Amniotic stem cell (primary cell): ENCODE measurements around the gene MSANTD2.
"Not testable (repeated sequence)": the region's sequence is repeated elsewhere in the genome, so short reads cannot be mapped to it uniquely, and the experiment has no call there.

Experiments
- DNase-seq: peaks from one replicate; lab custom pipeline; 2025; lab: John Stamatoyannopoulos, UW

Gene MSANTD2

DNA sequence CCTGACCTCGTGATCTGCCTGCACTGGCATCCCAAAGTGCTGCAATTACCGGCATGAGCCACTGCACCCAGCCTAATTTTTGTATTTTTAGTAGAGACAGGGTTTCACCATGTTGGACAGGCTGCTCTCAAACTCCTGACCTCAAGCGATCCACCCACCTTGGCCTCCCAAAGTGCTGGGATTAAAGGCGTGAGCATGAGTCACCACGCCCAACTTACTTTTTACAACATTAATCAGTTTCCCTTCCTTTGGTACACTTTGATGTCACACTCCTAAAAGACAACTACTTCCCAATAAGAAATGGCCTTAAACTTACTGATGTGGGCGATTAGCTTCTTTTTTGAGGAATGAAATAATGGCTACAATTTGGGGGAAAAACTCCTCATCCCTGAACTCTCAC is 29.2 kb downstream of the MSANTD2 start:
- not testable (repeated sequence) for DNase-seq

DNA sequence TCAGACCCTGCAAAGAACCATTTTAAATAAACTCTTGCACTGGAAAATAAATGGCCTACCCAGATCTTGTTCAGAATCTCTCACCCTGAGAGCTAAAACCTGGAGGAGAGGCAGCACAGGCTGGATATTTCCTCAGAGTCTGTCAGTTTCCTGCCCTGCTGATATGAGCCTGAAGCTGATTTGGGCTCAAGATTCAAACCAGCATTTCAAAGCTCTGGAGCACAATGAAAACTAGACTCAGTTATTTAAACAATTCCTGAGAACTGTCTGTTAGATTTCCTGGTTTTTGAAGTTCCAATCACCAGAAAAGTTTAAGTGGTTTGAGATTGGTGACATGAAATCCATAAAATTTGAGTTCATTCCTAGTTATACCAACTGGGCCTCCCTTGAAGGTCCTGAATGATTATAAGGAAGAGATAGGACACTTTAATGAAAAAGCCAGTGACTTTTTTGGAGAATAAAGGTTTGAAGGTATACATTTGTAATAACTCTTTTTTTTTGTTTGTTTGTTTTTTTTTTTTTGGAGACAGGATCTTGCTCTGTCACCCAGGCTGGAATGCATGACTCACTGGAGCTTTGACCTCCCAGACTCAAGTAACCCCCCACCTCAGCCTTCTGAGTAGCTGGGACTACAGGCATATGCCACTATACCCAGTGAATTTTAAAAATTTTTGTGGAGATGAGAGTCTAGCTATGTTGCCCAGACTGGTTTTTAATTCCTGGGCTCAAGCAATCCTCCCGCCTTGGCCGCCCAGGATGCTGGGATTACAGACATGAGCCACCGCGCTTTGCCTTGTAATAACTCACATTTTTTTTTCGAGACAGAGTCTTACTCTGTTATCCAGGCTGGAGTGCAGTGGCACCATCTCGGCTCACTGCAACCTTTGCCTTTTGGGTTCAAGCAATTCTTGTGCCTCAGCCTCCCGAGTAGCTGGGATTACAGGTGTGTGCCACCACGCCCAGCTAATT is 30.1 kb downstream of the MSANTD2 start:
- DNase-seq: no peak

DNA sequence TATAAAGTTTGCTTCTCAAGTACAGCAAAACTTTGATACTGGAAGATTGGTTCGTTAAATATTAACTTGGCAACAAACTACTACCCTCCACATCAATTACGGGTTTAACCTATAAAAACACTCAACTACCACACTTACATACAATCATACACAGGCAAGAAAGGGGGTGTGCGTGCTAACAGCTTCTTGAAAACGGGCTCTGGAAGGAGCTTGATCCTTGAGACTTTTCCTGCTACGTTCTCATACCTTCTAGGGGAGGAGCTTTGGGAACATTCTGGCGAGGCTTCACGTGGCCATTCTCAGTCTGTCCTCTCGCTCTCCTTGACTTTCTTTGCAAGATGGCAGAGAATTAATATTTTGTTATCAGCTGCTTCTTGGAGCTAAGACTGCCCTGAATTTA is 31.3 kb downstream of the MSANTD2 start:
- no peak for DNase-seq

DNA sequence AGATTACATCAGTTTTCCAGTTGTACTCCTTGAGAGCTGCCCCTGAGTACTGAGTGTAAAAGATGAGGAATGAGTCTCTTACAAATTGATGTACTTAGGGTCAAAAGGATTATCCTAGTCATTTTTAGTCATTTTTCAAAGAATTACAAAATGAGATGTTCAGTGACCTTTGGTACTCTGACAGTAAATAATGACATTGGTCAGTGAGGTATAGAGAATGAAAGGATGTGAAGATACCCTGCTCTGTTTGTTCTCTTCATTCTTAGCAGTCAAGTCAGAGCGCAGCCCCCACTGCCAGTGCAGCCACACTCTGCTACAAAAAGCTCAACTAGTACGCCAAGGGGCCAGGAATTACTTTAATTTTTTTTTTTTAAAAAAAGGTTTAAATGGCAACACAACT is 34.0 kb downstream of the MSANTD2 start:
- DNase-seq: no peak

DNA sequence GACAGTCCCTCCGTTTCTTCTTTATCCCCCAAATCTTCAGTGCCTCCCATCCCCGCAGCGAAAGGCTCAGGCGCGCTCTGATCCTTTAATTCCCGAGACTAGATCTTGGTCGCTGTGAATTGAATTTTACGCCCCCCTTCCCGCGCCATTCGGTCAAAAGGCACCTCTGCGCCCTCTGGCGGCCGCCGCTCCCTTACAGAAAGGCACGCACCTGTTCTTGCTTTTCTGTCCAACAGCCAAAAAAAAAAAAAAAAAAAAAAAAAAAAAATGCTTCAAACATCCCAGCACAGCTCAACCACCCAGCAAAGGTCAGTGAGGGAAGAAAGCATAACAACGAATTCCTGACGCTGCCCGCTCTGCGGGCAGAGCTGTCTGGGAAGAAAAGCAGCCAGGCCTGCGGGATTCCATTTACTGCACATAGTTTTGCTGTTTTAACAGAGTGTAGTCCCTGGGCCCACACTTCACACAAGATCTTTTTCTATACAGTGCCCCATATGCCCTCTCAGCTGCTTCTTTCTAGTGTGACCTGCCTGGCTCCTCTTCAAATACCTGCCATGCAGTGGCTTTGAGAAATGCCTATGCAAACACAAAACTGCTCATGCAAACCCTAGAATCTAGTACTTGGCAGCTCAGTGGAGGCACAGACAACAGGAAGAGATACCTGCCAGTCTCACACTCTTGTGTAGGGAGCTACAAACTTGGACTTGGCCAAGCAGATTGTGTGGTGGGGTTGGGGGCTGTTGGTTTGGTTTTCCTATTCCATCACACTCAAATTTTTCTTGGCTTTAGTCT is 36.9 kb downstream of the MSANTD2 start:
- DNase-seq: peak; percentile 65

DNA sequence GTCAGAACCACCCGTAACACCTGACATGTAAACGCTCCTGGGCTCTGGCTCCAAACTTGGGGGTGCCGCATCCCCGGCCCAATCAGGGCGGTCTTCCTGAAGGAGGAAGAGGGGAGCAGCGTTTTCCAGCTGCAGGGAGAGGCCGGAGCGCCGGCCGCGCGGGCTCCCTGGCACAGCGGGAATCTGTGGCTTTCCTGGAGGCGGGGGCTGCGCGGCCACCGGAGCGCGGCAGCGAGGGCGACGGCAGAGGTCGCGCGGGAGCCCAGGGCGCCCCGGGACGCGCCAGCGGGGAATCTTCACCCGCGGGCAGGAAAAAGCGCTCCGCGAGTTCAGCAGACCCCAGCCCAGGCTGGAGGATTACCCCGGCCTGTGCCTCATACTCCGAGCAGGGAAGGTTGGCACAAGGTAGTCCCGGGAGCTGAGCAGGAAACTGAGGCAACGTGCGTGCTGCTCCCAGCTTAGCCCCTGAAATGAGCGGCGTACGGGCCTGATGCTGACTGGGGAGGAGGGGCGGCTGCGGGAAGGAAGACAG is 37.5 kb downstream of the MSANTD2 start:
- DNase-seq: no peak

DNA sequence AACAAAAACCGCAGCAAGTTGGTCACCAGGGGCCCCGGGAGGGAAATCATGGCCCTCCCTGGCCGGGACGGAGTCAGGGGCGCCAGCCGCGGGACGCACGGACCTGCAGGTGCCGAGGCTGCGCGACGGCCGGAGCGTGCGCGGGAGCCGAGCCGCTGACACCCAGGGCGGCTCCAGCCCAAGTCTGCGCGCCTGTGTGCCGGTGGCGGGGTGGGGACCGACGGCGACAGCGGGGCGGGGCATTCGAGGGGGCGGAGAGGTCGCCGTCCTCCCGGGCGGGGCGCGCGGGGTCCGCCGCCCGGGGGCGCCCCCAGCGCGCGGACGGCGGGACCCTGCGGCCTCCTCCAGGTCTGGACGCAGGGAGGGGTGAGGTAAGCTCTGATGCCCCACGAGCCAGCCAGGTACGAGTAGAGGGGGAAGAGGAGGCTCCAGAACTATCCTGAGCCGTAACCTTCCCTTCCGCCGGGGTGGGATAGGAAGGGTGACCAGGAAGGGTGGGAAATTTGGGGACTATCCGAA is 38.0 kb downstream of the MSANTD2 start, which contains the start of gene ESAM:
ESAM (minus strand) TSS at position 186 of the 519 bp plus-strand sequence; CDS start at position 50, 136 bp downstream.
- no peak for DNase-seq

DNA sequence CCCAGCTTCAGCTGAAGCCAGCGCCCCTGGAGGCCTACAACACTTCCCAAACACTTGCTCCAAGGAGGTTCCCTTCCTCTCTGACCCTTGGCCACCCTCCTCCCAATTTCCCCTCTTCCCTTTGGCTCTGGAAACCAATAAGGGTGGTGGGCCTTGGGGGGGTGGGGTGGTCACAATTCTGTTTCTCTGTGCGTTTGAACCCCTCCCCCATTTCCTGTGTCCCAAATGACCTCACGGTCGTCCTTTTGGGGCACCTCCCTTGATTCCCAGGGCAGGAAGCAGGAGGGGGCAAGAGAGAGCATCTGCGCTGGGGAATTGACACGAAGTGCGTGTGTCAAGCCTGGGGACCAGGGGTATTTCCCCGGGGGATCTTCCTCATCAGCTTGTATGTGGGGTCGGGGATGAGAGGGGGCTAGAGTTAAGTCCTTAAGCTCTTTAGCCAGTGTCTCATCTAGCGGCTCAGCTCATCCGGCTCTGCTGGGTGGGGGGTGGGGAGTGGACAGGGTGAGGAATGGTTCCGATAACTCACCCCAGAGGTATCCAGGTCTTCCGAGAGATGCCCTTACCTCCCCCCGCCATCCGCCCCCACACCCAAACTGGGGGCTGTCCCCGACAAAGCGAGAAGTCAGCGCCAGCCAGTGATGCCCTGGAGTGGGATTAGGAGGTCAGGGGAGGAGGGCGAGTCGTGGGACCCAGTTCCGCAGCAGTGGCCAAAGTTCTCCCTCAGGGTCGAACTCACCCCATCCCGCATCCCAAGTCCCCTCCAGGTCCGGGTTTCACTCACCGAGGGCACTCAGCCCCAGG is 38.7 kb downstream of the MSANTD2 start:
- no peak for DNase-seq

DNA sequence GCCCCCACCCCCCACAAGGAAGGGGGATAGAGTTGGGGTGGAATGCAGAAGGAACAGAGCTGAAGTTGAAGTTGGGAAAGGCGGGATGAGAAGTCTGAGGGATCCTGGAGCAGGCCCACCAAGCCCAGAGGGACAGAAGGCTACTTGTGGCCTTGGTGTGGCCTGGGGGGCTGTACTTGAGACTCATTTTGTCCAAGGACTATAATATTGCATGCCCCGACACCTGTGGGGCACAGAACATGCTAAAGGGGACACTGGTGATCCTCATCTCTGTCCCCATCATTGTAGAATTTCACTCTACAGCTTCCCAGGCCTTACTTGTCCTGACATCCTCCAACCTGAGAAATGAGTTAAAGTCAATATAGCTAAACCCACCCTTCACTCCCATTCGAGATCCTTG is 39.4 kb downstream of the MSANTD2 start:
- DNase-seq: no peak

DNA sequence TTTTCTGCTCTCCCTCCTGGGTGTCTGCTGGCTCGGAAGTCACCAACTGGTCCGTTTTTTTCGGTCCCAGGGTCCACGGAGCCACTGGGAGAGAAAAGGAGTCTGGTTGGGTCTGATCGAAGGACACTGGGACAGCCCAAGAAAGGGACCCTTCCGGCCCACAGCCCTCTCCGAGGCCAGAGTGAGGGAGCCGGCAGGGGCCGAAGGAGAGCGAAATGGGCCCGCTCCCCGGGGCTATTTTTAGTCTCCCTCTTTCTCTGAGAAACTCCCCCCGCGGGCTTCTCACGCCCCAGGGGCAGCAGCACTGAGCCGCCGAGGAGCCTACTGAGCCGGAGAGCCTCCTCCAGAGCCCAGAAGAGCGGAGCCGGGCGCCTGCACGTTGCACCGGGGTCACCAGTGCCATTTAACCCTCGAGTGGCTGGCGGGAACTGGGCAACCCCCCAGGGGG is 40.0 kb downstream of the MSANTD2 start:
- no peak for DNase-seq

DNA sequence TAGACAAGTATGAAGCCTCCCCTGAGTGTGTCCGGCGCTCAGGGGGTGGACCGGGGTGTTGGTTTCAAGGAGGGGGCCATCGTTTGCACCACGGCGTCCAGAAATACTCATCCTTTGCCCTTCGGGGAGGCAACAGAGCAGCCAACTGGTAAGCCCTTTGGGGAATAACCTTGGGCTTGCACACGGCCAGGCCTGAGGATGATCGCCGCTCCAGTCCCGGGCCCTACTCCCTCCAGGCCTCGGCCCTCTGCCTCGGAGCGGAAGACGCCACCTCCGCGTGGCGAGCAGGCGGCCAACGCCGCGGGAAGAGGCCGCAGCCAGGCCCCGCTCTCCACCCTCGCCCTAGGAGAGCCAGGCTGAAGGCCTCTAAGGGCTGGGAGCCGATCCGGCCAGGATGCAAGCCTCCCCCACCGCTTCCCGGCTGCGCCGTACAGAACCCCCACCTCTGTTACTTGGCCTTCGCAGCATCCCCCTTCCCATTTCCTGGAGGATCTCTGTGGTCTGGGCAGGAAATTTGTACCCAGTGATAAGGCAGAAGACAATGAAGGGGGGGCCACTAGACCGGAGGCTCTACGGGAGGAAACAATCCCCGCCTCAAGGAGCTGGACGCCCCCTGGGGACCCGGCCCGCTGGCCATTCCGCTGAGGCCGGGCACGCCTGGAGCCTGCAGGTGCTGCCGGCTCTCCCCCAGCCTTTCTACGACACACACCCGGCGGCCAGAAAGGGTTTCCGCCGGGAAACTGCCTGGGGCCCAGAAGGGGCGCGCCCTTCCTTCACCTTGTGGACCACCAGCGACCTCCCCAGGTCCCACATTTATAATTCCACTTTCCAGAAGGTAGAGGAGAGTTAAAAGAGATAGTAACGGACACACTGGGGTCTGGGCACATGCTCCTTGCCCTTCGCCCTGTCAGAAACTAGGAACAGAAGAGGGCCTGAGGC is 40.7 kb downstream of the MSANTD2 start:
- DNase-seq: no peak

DNA sequence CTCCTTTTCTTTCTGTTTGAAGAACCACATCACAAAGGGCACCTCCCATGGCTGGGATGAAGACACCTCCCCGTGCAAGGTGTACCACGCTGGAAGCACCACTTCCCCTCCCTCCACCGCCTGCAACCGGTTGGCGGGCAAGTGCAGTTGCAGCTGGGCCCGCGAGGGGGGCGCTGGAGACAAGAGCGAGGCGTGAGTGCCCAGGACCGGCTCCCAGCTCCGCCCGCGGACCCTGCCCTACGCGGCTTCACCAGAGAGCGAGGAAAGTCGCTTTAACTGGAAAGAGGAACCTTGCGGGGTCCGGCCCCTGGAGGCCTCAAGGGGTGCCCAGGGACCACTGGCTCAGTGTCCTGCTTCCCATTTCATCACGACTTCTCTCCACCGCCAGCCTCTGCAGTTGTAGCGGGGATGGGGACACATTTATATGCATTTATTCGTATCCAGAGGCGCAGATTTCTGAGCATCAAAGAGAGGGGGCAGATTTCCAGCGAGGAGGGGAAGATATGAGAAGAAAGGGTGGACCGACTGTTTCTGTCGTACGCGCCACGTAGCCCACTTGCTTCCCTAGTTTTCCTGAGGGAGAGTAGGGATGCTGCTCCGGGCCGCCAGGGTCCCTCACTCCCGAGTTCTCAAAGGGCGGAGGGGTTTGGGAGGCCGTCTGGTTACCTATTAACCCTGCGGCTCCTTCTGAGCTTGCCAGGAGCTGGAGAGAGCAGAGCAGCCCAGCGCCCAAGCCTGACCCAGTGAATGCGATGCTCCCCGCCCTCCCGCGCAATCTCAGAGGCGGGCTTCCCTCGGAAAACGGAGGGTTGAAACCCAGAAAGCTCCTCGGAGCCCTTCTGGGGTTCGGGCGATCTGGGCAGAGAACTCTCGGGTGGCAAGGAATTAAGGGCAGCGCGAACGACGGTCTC is 41.6 kb downstream of the MSANTD2 start:
- peak; percentile 15 for DNase-seq

DNA sequence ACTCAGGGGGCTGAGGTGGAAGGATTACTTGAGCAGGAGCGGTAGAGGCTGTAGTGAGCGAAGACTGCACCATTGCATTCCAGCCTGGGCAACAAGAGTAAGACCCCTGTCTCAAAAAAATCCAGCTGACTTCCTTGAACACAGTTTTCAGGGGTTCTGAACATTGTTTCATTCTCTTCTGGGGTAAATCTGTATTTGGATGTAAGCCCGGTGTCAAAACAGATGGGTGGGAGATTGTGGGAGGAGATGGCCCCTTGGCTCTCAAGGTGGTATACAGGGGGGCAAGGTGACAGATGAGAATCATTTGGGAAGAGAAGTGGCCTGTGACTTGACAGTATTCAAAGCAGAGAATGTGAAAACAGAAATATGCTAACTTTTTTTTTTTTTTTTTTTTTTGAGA is 42.9 kb downstream of the MSANTD2 start:
- DNase-seq: no peak

DNA sequence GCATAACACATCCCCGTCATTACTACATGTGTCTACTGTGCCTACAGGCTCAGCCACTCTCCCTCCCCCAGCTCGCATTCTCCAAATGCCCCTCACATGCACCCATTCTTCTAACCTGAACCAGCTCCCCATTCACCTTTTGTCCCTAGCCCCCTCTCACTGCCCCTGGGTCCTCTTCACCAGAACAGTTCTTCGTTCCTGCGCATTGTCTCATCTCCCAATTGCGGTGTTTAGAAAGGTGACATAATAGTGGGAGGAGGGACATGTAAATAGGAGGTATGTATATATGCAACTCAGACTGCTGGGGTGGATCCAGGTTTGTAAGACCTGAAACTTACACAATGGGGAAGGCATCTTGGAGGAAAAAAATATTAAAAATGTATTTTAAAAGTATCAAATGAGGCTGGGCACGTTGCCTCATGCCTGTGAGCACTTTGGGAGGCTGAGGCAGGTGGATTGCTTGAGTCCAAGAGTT is 43.4 kb downstream of the MSANTD2 start:
- DNase-seq: no peak

DNA sequence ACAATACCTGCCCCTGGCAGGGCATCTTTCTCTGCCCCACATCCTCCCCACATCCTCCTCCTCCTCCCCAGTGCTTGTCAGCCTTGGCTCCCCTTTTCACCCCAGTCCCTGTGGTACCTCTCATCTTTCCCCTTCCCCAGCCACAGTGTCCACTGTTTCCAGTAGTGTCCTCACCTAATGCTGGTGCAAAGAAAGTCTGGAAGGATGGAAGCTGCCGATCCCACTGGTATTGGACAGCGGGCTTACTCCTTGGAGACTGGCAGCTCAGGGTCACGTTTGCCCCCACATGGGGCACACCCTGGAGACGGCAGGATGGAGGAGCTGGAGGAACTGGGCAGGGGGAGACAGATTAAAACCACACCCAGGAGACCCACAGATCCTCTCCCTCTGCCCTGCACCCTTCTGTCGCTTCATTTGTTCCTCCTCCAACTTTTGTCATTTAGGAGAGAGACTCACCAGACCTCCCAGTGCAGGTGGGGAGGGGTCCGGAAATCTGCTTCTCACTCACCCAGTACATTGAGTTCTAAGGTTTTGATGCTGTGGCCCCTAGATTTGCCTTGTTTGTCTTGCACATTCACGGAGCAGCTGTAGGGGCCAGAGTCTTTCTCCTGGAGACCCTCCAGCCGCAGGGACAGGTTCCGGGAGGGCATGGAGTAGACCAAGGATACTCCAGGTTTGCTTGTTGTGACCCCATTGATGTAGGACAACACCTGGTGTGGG is 44.0 kb downstream of the MSANTD2 start:
- no peak for DNase-seq

DNA sequence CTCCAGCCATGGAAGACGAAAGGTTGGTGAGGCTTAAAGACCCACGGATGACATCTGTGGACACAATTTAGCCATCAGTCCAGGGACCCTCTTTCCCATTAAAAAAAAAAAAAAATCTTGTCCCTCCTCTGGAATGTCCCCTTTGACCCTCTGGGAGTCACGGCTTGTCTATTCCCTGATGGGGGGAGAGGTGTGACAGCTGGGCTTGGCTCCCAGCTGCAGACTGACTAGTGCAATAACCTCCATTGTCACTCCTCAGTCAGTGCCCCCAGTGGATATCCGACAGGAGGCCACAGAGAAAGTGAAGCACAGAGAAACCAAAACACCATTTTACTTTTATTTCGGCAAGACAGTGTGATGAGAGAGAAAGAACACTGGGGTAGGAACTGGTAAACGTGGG is 45.5 kb downstream of the MSANTD2 start:
- DNase-seq: no peak

DNA sequence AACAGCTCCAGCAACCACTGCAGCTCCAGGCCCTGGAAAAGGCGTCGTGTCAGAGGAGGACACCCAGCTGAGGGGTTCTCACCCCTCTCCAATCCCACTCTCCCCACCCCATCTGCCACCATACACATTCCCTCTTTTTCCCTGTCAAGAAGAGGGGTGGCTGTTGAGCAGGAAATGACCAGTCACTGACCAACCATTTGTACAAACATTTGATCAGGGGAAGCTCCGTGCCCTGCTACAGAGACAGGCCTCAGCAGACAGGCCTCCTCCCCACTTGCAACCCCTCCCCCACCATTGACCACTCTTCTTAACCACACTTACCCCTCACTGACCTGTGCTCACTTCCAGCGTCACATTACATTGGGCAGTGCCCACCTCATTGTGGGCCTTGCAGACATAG is 45.9 kb downstream of the MSANTD2 start:
- no peak for DNase-seq

DNA sequence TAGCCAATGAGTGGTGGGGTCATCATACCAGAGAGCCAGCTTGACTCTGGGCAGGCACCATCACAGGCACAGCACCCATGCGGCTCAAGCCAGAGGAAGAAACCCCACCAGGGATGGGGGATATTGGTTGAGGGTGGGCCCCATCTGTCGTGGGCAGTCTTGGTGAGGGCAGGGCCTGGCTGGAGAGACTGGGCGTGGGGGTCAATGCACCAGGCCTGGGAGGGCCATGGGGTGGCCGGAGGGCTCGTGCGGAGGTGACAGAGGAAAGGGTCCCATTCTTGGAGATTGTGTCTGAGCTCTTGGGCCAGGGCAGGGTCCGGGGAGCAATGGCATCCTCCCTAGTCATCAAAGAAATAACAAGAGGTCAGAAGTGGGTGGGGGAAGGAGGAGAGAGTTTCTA is 46.6 kb downstream of the MSANTD2 start:
- DNase-seq: no peak
